Measurements from ENCODE around the gene TEX264.
A peak's percentile ranks its signal among the peaks of the same experiment; 100 is the strongest.

Gene TEX264

DNA sequence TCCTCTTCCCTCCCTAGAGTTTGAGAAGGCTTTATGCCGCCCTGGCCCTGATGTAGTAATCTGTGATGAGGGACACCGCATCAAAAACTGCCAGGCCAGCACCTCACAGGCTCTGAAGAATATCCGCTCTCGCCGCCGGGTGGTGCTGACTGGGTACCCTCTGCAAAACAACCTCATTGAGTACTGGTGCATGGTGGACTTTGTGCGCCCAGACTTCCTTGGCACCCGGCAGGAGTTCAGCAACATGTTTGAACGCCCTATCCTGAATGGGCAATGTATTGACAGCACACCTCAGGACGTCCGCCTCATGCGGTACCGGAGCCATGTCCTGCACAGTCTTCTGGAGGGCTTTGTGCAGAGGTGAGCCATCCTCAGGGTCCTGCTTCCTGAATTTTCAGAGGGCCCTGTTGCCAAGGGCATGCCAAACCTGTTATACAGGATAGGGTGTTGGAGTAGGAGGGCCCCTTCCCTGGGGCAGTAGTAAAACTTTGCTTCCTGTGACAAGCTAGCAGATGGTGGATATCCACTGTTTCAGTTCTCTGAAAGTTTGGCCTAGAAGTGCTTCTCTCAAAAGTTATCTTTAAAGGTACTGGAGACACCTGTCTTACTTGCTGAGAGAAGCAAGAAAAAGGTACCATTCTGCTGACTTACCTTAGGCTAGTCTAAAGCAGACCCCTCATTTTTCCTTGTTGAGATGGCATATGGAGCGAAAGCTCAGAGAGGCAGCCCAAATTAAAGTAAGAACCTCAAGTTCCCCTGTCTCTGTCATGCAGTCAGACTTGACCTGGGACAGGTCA is 33.7 kb upstream of the TEX264 start:
- H3K4ac ChIP-seq (ENCODE audit: low read depth, low read length): no peak overlapping the region
- no peak overlapping the region for H3K9ac ChIP-seq (ENCODE audit: low read length)
- no peaks in the 10 kb centered on the region for H3K27me3 ChIP-seq (ENCODE audit: insufficient read depth, low read length)
- no CpG with 5 or more reads among the region's 14 CpGs for WGBS (ENCODE audit: extremely low coverage, insufficient coverage, insufficient read length)
- H2BK120ac ChIP-seq (ENCODE audit: insufficient read depth, low read length, poor library complexity): no peak overlapping the region
- H2AFZ ChIP-seq (ENCODE audit: insufficient read depth, low read length, poor library complexity): no peak overlapping the region
- peak overlapping the region; percentile 21 for H2BK12ac ChIP-seq (ENCODE audit: low read length)
- DNase-seq: peak; percentile 53 to 78
- H3K79me2 ChIP-seq (ENCODE audit: control insufficient read depth, insufficient read depth, low read length, poor library complexity): no peaks in the 10 kb centered on the region
- peak overlapping the region; percentile 40 for H3K4me2 ChIP-seq (ENCODE audit: low read length)
- H4K12ac ChIP-seq (ENCODE audit: low read depth, low read length): no peak overlapping the region
- H3K18ac ChIP-seq (ENCODE audit: low read length): no peak overlapping the region
- H3K4me3 ChIP-seq (ENCODE audit: low read depth, low read length): no peak overlapping the region
- H4K91ac ChIP-seq (ENCODE audit: low read depth, low read length): peak overlapping the region; percentile 33
- peaks cover 6 to 8% of the 10 kb centered on the region in 2 experiments for H3K4me1 ChIP-seq (ENCODE audit: control insufficient read depth in 1 of 2, insufficient read depth in 2 of 2, low read length in 2 of 2)
- no peaks in the 10 kb centered on the region for H3K9me3 ChIP-seq (ENCODE audit: insufficient read depth, low read depth, low read length)
- H3K23ac ChIP-seq (ENCODE audit: low read length): no peak overlapping the region
- no peaks in the 10 kb centered on the region for H3K79me1 ChIP-seq (ENCODE audit: low read length)
- peak overlapping the region; percentile 23 for H2BK5ac ChIP-seq (ENCODE audit: low read depth, low read length, poor library complexity)
- H3K27ac ChIP-seq (ENCODE audit: low read depth, low read length): peak overlapping the region; percentile 60
- no peak overlapping the region for H4K8ac ChIP-seq (ENCODE audit: low read depth, low read length)
- peak overlapping the region; percentile 26 for H3K14ac ChIP-seq (ENCODE audit: low read length)
- H2AK5ac ChIP-seq (ENCODE audit: low read length): peak overlapping the region; percentile 12
- peaks cover 13 to 29% of the 10 kb centered on the region in 2 experiments for H3K36me3 ChIP-seq (ENCODE audit: control insufficient read depth in 1 of 2, insufficient read depth in 2 of 2, low read length in 2 of 2)

DNA sequence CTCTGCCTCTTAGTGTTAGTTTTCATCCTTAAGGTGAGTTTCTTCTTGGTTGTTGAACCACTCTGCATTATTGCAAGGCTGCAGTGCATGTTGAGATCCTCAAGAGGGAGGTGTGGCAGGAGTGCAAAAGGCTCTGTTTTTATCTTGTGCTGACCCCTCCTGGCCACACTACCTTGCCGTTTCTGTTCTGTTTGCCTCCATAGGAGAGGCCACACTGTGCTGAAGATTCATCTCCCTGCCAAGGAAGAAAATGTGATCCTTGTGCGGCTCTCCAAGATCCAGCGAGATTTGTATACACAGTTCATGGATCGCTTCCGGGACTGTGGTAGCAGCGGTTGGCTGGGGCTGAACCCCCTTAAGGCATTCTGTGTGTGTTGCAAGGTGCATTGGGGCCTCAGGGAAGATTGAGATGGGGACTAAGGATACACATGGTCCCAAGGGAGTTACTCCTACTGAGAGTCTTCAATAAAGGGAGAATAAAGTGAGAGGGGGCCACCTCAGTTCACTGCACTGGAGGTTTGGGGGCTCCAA is 33.0 kb upstream of the TEX264 start:
- peak overlapping the region; percentile 40 for H3K4me2 ChIP-seq (ENCODE audit: low read length)
- no peak overlapping the region for H4K8ac ChIP-seq (ENCODE audit: low read depth, low read length)
- no peak overlapping the region for H2BK120ac ChIP-seq (ENCODE audit: insufficient read depth, low read length, poor library complexity)
- H3K4ac ChIP-seq (ENCODE audit: low read depth, low read length): no peak overlapping the region
- no peak overlapping the region for H2AK5ac ChIP-seq (ENCODE audit: low read length)
- H3K23ac ChIP-seq (ENCODE audit: low read length): no peak overlapping the region
- WGBS (ENCODE audit: extremely low coverage, insufficient coverage, insufficient read length): no CpG with 5 or more reads among the region's 6 CpGs
- H3K79me2 ChIP-seq (ENCODE audit: control insufficient read depth, insufficient read depth, low read length, poor library complexity): no peaks in the 10 kb centered on the region
- no peak overlapping the region for H3K14ac ChIP-seq (ENCODE audit: low read length)
- H3K4me1 ChIP-seq (ENCODE audit: control insufficient read depth in 1 of 2, insufficient read depth in 2 of 2, low read length in 2 of 2): peaks cover 6 to 8% of the 10 kb centered on the region in 2 experiments
- H3K9me3 ChIP-seq (ENCODE audit: insufficient read depth, low read depth, low read length): no peaks in the 10 kb centered on the region
- no peak overlapping the region for H3K9ac ChIP-seq (ENCODE audit: low read length)
- no peak overlapping the region for H2AFZ ChIP-seq (ENCODE audit: insufficient read depth, low read length, poor library complexity)
- no peaks in the 10 kb centered on the region for H3K79me1 ChIP-seq (ENCODE audit: low read length)
- no peak overlapping the region for H4K12ac ChIP-seq (ENCODE audit: low read depth, low read length)
- H3K36me3 ChIP-seq (ENCODE audit: control insufficient read depth in 1 of 2, insufficient read depth in 2 of 2, low read length in 2 of 2): peaks cover 14 to 30% of the 10 kb centered on the region in 2 experiments
- peak; percentile 67 to 83 for DNase-seq
- H3K18ac ChIP-seq (ENCODE audit: low read length): no peak overlapping the region
- no peak overlapping the region for H3K4me3 ChIP-seq (ENCODE audit: low read depth, low read length)
- no peak overlapping the region for H2BK5ac ChIP-seq (ENCODE audit: low read depth, low read length, poor library complexity)
- H2BK12ac ChIP-seq (ENCODE audit: low read length): no peak overlapping the region
- peak overlapping the region; percentile 60 for H3K27ac ChIP-seq (ENCODE audit: low read depth, low read length)
- H4K91ac ChIP-seq (ENCODE audit: low read depth, low read length): peak overlapping the region; percentile 33
- H3K27me3 ChIP-seq (ENCODE audit: insufficient read depth, low read length): no peaks in the 10 kb centered on the region

DNA sequence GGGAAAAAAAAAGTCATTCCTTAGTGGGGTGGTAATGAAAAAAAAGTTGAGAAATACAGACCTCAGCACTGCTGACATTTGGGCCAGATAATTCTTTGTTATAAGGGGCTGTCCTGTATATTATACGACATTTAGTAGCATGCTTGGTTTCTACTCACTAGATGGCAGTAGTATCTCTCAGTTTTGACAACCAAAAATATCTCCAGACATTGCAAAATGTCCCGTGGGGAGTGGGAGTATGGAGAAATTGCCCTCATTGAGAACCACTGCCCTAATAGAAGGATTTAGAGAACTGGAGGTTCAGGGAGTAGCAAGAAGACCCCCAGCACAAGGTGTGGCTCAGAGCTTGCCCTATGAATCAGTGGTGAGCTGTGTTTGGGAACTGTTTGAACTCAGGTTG is 28.6 kb upstream of the TEX264 start:
- peaks cover 29 to 58% of the 10 kb centered on the region in 2 experiments for H3K36me3 ChIP-seq (ENCODE audit: control insufficient read depth in 1 of 2, insufficient read depth in 2 of 2, low read length in 2 of 2)
- WGBS (ENCODE audit: extremely low coverage, insufficient coverage, insufficient read length): no CpG with 5 or more reads among the region's 2 CpGs

DNA sequence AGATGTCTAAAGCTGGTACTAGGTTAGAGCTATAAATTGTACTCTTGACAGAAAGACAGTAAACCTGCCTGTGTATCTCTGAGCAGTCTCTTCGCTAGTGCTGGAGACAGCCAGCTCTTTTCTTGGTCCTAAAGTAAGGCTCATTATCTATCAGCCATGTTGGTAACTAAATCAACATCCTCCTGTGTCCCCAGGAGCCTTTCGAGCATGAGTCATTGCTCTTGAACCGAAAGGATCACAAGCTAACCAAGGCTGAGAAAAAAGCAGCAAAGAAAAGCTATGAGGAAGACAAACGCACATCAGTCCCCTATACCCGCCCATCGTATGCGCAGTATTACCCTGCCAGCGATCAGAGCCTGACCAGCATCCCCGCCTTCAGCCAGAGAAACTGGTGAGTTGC is 25.0 kb upstream of the TEX264 start:
- no peak overlapping the region for H2BK120ac ChIP-seq (ENCODE audit: insufficient read depth, low read length, poor library complexity)
- no peak overlapping the region for H4K12ac ChIP-seq (ENCODE audit: low read depth, low read length)
- WGBS (ENCODE audit: extremely low coverage, insufficient coverage, insufficient read length): no CpG with 5 or more reads among the region's 9 CpGs
- no peak overlapping the region for H2BK12ac ChIP-seq (ENCODE audit: low read length)
- H3K79me2 ChIP-seq (ENCODE audit: control insufficient read depth, insufficient read depth, low read length, poor library complexity): no peaks in the 10 kb centered on the region
- peaks cover 30 to 50% of the 10 kb centered on the region in 2 experiments for H3K36me3 ChIP-seq (ENCODE audit: control insufficient read depth in 1 of 2, insufficient read depth in 2 of 2, low read length in 2 of 2)
- H2BK5ac ChIP-seq (ENCODE audit: low read depth, low read length, poor library complexity): no peak overlapping the region
- no peak overlapping the region for H3K27ac ChIP-seq (ENCODE audit: low read depth, low read length)
- H3K14ac ChIP-seq (ENCODE audit: low read length): no peak overlapping the region
- H3K4me1 ChIP-seq (ENCODE audit: control insufficient read depth in 1 of 2, insufficient read depth in 2 of 2, low read length in 2 of 2): no peaks in the 10 kb centered on the region
- no peak overlapping the region for H4K91ac ChIP-seq (ENCODE audit: low read depth, low read length)
- H3K27me3 ChIP-seq (ENCODE audit: insufficient read depth, low read length): no peaks in the 10 kb centered on the region
- DNase-seq: no peak
- no peak overlapping the region for H3K4me3 ChIP-seq (ENCODE audit: low read depth, low read length)
- no peak overlapping the region for H3K18ac ChIP-seq (ENCODE audit: low read length)
- no peak overlapping the region for H3K9ac ChIP-seq (ENCODE audit: low read length)
- H3K4me2 ChIP-seq (ENCODE audit: low read length): no peak overlapping the region
- no peak overlapping the region for H4K8ac ChIP-seq (ENCODE audit: low read depth, low read length)
- H3K23ac ChIP-seq (ENCODE audit: low read length): no peak overlapping the region
- no peak overlapping the region for H2AK5ac ChIP-seq (ENCODE audit: low read length)
- H3K9me3 ChIP-seq (ENCODE audit: insufficient read depth, low read depth, low read length): peaks cover 5% of the 10 kb centered on the region
- H2AFZ ChIP-seq (ENCODE audit: insufficient read depth, low read length, poor library complexity): no peak overlapping the region
- H3K79me1 ChIP-seq (ENCODE audit: low read length): no peaks in the 10 kb centered on the region
- H3K4ac ChIP-seq (ENCODE audit: low read depth, low read length): no peak overlapping the region

More for the DNA sequence above, 28.6 kb upstream of the TEX264 start:
- peak in 1 of 2 donors; percentile 23 for DNase-seq
- no peak overlapping the region for H2BK120ac ChIP-seq (ENCODE audit: insufficient read depth, low read length, poor library complexity)
- no peak overlapping the region for H3K9ac ChIP-seq (ENCODE audit: low read length)
- H3K79me2 ChIP-seq (ENCODE audit: control insufficient read depth, insufficient read depth, low read length, poor library complexity): no peaks in the 10 kb centered on the region
- peaks cover 0 to 2% of the 10 kb centered on the region in 2 experiments for H3K4me1 ChIP-seq (ENCODE audit: control insufficient read depth in 1 of 2, insufficient read depth in 2 of 2, low read length in 2 of 2)
- H4K91ac ChIP-seq (ENCODE audit: low read depth, low read length): no peak overlapping the region
- H3K4ac ChIP-seq (ENCODE audit: low read depth, low read length): no peak overlapping the region
- H3K27ac ChIP-seq (ENCODE audit: low read depth, low read length): no peak overlapping the region
- no peak overlapping the region for H2AFZ ChIP-seq (ENCODE audit: insufficient read depth, low read length, poor library complexity)
- H4K8ac ChIP-seq (ENCODE audit: low read depth, low read length): no peak overlapping the region
- no peak overlapping the region for H3K18ac ChIP-seq (ENCODE audit: low read length)
- H3K79me1 ChIP-seq (ENCODE audit: low read length): no peaks in the 10 kb centered on the region
- no peak overlapping the region for H3K4me3 ChIP-seq (ENCODE audit: low read depth, low read length)
- H2AK5ac ChIP-seq (ENCODE audit: low read length): no peak overlapping the region
- no peak overlapping the region for H2BK12ac ChIP-seq (ENCODE audit: low read length)
- no peak overlapping the region for H4K12ac ChIP-seq (ENCODE audit: low read depth, low read length)
- no peak overlapping the region for H2BK5ac ChIP-seq (ENCODE audit: low read depth, low read length, poor library complexity)
- no peak overlapping the region for H3K4me2 ChIP-seq (ENCODE audit: low read length)
- H3K23ac ChIP-seq (ENCODE audit: low read length): no peak overlapping the region
- H3K9me3 ChIP-seq (ENCODE audit: insufficient read depth, low read depth, low read length): no peaks in the 10 kb centered on the region
- H3K14ac ChIP-seq (ENCODE audit: low read length): no peak overlapping the region
- H3K27me3 ChIP-seq (ENCODE audit: insufficient read depth, low read length): no peaks in the 10 kb centered on the region

All from trophoblast cell (in vitro differentiated cells and primary cell).